ENCODE results near the gene PPP1R12C.

PPP1R12C gene

DNA sequence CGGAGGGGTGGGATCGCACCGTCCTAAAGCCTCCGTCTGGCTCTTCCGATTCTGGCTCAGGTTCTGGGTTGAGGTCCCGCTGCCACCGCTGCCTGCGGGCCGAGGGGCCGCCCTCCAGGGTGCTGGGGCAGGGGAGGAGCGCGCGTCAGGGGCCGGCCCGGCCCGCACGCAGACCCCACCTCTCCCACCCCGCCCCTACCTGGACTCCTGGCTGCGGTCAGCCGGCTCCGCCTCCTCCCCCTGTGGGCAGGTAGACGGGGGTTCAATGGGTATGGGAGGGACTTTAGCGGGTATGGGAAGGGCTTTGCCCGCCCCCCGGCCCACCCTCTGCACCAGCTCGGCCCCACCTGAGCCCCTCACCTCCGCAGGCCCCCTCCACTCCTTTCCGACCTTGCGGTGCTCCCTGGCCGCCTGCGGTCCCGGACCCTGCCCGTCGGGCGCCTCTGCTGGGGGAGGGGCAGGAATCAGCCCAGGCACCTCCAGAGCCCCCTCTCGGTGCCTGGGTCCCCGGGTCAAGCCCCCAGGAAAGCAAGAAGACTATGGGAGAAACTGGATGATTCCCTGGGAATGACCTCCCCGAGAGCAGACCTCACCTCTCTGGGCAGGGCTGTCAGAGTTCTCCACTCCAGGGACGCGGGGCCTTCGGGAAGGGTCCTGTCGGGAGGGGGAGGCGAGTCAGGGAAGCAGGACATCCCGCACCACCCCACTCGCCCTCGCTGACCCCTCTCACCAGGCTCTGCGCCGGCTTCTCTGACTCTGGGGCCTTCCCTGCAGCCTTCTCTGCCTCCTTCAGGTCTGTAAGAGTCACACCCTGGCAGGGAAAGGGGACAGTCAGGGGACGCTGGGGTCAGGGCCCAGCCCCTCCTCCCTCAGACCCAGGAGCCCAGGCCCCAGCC, 24.8 kb downstream of the PPP1R12C start:
- TF ChIP-seq, protein P1, sequence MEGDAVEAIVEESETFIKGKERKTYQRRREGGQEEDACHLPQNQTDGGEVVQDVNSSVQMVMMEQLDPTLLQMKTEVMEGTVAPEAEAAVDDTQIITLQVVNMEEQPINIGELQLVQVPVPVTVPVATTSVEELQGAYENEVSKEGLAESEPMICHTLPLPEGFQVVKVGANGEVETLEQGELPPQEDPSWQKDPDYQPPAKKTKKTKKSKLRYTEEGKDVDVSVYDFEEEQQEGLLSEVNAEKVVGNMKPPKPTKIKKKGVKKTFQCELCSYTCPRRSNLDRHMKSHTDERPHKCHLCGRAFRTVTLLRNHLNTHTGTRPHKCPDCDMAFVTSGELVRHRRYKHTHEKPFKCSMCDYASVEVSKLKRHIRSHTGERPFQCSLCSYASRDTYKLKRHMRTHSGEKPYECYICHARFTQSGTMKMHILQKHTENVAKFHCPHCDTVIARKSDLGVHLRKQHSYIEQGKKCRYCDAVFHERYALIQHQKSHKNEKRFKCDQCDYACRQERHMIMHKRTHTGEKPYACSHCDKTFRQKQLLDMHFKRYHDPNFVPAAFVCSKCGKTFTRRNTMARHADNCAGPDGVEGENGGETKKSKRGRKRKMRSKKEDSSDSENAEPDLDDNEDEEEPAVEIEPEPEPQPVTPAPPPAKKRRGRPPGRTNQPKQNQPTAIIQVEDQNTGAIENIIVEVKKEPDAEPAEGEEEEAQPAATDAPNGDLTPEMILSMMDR (IDR thresholded peaks at IDR 0.05; ENCODE audit: low read length, missing control alignments) = no peak
- no peak for DNase-seq (ENCODE audit: low read depth)
- H3K4me3 ChIP-seq (replicated peaks; ENCODE audit: low read depth, low read length) = no peak overlapping the region

DNA sequence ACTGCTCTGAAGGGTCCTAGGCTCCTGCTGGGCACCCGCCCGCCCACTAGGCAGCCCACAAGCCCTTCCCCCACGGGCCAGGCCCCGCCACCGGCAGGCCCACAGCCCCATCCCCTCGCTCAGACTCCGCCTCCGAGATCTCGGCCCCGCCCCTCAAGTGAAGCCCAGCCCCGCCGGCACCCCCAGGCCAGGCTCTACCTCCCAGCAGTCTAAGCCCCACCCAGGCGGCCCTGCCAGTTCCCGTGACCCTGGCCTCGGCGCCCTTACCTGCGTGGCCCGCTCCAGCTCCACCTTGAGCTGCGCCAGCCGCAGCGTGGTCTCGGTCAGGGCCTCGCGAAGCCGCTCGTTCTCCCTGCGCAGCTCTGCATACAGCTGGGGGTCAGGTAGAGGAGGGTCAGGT, 25.5 kb downstream of the PPP1R12C start:
- TF ChIP-seq, protein P1 (IDR thresholded peaks at IDR 0.05; ENCODE audit: low read length, missing control alignments) = no peak

DNA sequence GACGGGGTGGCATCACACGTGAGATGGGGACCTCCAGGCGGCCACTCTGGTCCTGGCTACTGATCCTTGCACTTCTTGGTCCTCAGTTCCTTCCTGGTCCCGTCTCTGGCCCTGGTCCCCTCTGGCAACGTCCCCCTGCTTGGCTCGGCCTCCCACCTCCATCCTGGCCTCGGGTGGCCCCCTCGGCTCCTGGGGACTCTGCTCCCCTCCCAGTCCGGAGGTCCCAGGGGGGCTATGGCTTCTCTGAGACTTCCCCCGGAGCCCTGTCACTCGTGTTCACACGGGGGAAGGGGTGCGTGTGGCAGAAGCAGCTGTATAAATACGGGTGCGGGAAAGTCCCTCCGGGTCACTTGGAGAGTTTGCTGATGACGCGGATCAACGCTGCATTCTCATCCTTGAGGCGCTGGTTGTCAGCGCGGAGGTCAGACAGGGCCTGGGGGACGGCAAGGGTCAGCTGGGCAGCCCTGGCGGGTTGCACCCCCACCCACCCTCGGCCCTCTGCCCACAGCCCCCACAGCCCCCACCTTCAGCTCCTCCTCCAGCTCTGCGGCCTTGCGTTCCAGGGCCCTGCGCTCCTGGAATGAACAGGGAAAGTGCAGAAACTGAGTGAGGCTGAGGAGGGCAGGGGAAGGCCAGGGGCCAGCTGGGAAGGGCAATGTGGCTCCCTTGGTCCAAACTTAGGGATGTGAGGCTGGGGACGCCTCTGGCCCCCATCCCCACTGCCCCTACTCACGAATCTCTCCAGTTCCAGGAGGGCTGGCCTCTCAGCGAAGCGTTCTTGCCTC, 26.1 kb downstream of the PPP1R12C start:
- DNase-seq (ENCODE audit: low read depth) = no peak
- H3K4me3 ChIP-seq (replicated peaks; ENCODE audit: low read depth, low read length) = no peak overlapping the region
- TF ChIP-seq, protein P1 (IDR thresholded peaks at IDR 0.05; ENCODE audit: low read length, missing control alignments) = no peak

More for the DNA sequence above, 25.5 kb downstream of the PPP1R12C start:
- H3K4me3 ChIP-seq (replicated peaks; ENCODE audit: low read depth, low read length) = no peak overlapping the region
- no peak for DNase-seq (ENCODE audit: low read depth)

GRCh38 chr19:55090564-55090963, 26.9 kb downstream of the PPP1R12C start:
- TF ChIP-seq, protein P1 (IDR thresholded peaks at IDR 0.05; ENCODE audit: low read length, missing control alignments) = no peak
- no peak overlapping the region for H3K4me3 ChIP-seq (replicated peaks; ENCODE audit: low read depth, low read length)
- no peak for DNase-seq (ENCODE audit: low read depth)

DNA sequence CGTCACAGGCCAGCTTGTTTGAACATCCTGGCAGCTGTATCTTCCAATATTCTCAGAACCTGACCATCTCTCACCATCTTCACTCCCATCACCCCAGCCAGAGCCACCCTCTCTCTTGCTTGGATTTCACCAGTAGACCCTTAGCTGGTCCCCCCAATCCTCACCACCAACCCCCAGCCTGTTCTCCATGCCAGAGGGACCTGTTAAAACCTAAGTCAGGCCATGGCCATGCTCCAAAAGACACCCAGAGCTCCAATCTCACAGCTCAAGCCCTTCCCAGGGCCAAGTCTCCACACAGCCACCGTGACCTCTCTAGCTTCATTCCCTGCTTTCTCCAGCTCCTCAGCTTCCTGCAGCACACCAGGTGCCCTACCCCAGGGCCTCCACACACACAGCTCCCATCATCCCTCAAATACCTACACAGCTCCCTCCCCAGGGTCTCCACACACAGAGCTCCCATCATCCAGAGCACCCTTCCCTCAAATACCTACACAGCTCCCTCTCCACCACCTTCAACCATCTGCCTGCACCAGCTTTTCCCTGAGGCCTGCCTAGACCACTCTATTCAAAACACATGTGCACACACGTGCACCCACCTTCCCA, 28.0 kb downstream of the PPP1R12C start:
- no peak overlapping the region for H3K4me3 ChIP-seq (replicated peaks; ENCODE audit: low read depth, low read length)
- TF ChIP-seq, protein P1 (IDR thresholded peaks at IDR 0.05; ENCODE audit: low read length, missing control alignments) = no peak
- no peak for DNase-seq (ENCODE audit: low read depth)

DNA sequence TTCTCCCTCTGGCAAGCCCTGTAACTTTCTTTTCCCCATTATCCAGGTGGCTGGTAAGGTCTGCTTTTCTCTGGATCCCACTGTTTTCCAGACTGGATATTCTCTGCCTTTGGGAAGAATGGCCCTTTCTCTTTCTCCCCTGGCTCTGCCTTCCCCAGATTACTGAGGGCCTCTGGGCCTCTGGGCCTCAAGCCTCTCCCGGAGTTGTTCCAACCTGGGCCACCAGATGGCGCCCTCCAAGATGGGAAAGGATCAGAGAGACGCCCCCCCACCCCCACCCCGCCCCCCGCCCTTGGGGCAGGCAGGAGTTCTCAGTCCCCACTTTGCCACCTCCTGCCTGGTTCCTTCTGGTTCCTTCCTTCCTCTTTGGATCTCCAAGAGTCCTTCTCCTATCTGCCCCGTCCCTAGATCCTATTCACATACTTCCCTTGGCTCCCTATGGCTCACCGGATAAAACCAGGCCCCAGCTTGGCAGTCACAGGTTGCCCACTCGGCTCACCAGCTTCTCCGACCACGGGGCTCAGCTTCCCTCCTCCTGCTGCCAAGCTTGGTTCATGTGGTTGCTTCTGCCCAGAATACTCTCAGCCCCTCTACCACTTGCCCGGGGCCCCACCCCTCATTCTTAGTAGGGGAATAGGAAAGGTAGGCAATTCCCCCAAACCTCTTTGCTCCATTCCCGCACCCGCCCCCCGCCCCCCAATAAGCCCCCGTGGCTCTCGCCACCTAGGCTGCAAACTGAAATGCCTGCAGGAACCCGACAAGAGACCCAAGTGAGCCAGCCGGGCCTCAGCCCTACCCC, 28.7 kb downstream of the PPP1R12C start:
- no peak overlapping the region for H3K4me3 ChIP-seq (replicated peaks; ENCODE audit: low read depth, low read length)
- peak; percentile 66 for DNase-seq (ENCODE audit: low read depth)
- TF ChIP-seq, protein P1 (IDR thresholded peaks at IDR 0.05; ENCODE audit: low read length, missing control alignments) = peak; percentile 54
